Activated naive CD8-positive, alpha-beta T cell treated with anti-CD3 and anti-CD28 coated beads for 36 hours (primary cell): ENCODE measurements around the gene EVPL. TPM values are rescaled to one million over a fixed set of nuclear protein-coding genes. Genes with fewer than 3 reads are reported as not detected.

Source experiments
- DNase-seq: peaks from one replicate; pipeline ENCODE4 v3.0.0; 2021
- H3K27ac Mint-ChIP-seq: one replicate; pipeline ENCODE4 v1.8.0; 2022; ENCODE audit warnings: mild to moderate bottlenecking, moderate library complexity, mixed read lengths
- H3K27me3 Mint-ChIP-seq: one replicate; pipeline ENCODE4 v1.8.0; 2022; ENCODE audit warnings: mild to moderate bottlenecking, mixed read lengths
- H3K36me3 Mint-ChIP-seq: one replicate; pipeline ENCODE4 v1.8.0; 2021; ENCODE audit warnings: mild to moderate bottlenecking, mixed read lengths
- H3K4me1 Mint-ChIP-seq: one replicate; pipeline ENCODE4 v1.8.0; 2021; ENCODE audit warnings: mixed read lengths
- H3K4me3 Mint-ChIP-seq: one replicate; pipeline ENCODE4 v1.8.0; 2022; ENCODE audit warnings: mild to moderate bottlenecking, moderate library complexity, mixed read lengths
- H3K9me3 Mint-ChIP-seq: one replicate; pipeline ENCODE4 v1.8.0; 2022; ENCODE audit warnings: mixed read lengths
- total RNA-seq, 2 experiments: library from RNA; stranded (reverse); gene quantifications; one replicate each; pipeline ENCODE4 v1.2.3, GENCODE V29; 2021

EVPL gene
- total RNA-seq, 2 experiments from 2014 or later, result 2.0 to 2.5 TPM

- H3K4me1 Mint-ChIP-seq, result peaks cover 5% of the 10 kb centered on the region
- peaks cover 2% of the 10 kb centered on the region for H3K36me3 Mint-ChIP-seq
- H3K4me3 Mint-ChIP-seq, result peak overlapping the region; percentile 37
- H3K27ac Mint-ChIP-seq, result no peak overlapping the region
- no peaks in the 10 kb centered on the region for H3K9me3 Mint-ChIP-seq
- DNase-seq, result peak; percentile 79
- H3K27me3 Mint-ChIP-seq, result no peaks in the 10 kb centered on the region
Observed at GRCh38 chr17:76014100-76014924, 12.8 kb downstream of the EVPL start.

- H3K36me3 Mint-ChIP-seq, result peaks cover 2% of the 10 kb centered on the region
- no peak overlapping the region for H3K27ac Mint-ChIP-seq
- H3K9me3 Mint-ChIP-seq, result no peaks in the 10 kb centered on the region
- DNase-seq, result no peak
- H3K4me3 Mint-ChIP-seq, result no peak overlapping the region
- peaks cover 5% of the 10 kb centered on the region for H3K4me1 Mint-ChIP-seq
- no peaks in the 10 kb centered on the region for H3K27me3 Mint-ChIP-seq
Observed at GRCh38 chr17:76013377-76013932, 13.7 kb downstream of the EVPL start.

GRCh38 chr17:76011951-76012350 lies 15.2 kb downstream of the EVPL start:
- Mint-ChIP-seq H3K27ac (no peak overlapping the region), H3K4me3 (no peak overlapping the region), H3K36me3 (peaks cover 2% of the 10 kb centered on the region), H3K9me3 (no peaks in the 10 kb centered on the region), H3K27me3 (no peaks in the 10 kb centered on the region), H3K4me1 (peaks cover 5% of the 10 kb centered on the region)
- DNase-seq, result no peak

- Mint-ChIP-seq H3K36me3 (peaks cover 2% of the 10 kb centered on the region), H3K27ac (no peak overlapping the region)
- no peak for DNase-seq
Observed at GRCh38 chr17:76009969-76010661, 17.0 kb downstream of the EVPL start.

GRCh38 chr17:76009447-76009846 lies 17.7 kb downstream of the EVPL start:
- no peak overlapping the region for H3K4me3 Mint-ChIP-seq
- H3K36me3 Mint-ChIP-seq, result peaks cover 2% of the 10 kb centered on the region
- no peaks in the 10 kb centered on the region for H3K9me3 Mint-ChIP-seq
- H3K27ac Mint-ChIP-seq, result no peak overlapping the region
- no peaks in the 10 kb centered on the region for H3K27me3 Mint-ChIP-seq
- peaks cover 5% of the 10 kb centered on the region for H3K4me1 Mint-ChIP-seq
- DNase-seq, result no peak

More at GRCh38 chr17:76009969-76010661, 17.0 kb downstream of the EVPL start:
- Mint-ChIP-seq H3K27me3 (no peaks in the 10 kb centered on the region), H3K4me3 (no peak overlapping the region), H3K9me3 (no peaks in the 10 kb centered on the region), H3K4me1 (peaks cover 5% of the 10 kb centered on the region)

- H3K27me3 Mint-ChIP-seq, result no peaks in the 10 kb centered on the region
- no peak overlapping the region for H3K27ac Mint-ChIP-seq
- no peaks in the 10 kb centered on the region for H3K9me3 Mint-ChIP-seq
- no peak overlapping the region for H3K4me3 Mint-ChIP-seq
- peaks cover under 1% of the 10 kb centered on the region for H3K4me1 Mint-ChIP-seq
- peaks cover 2% of the 10 kb centered on the region for H3K36me3 Mint-ChIP-seq
- no peak for DNase-seq
Observed at GRCh38 chr17:76008630-76009425, 18.3 kb downstream of the EVPL start.

- no peak overlapping the region for H3K27ac Mint-ChIP-seq
- H3K4me3 Mint-ChIP-seq, result no peak overlapping the region
- H3K9me3 Mint-ChIP-seq, result no peaks in the 10 kb centered on the region
- DNase-seq, result no peak
- no peaks in the 10 kb centered on the region for H3K4me1 Mint-ChIP-seq
- no peaks in the 10 kb centered on the region for H3K27me3 Mint-ChIP-seq
- H3K36me3 Mint-ChIP-seq, result peaks cover 2% of the 10 kb centered on the region
Observed at GRCh38 chr17:76008208-76008607, 18.9 kb downstream of the EVPL start.

GRCh38 chr17:76007850-76008165 lies 19.3 kb downstream of the EVPL start:
- Mint-ChIP-seq H3K27ac (no peak overlapping the region), H3K9me3 (no peaks in the 10 kb centered on the region), H3K36me3 (peaks cover 2% of the 10 kb centered on the region), H3K4me1 (no peaks in the 10 kb centered on the region), H3K27me3 (no peaks in the 10 kb centered on the region), H3K4me3 (no peak overlapping the region)
- no peak for DNase-seq

- Mint-ChIP-seq H3K27me3 (no peaks in the 10 kb centered on the region), H3K27ac (no peak overlapping the region), H3K4me1 (no peaks in the 10 kb centered on the region), H3K36me3 (peaks cover 2% of the 10 kb centered on the region), H3K4me3 (no peak overlapping the region), H3K9me3 (no peaks in the 10 kb centered on the region)
- no peak for DNase-seq
Observed at GRCh38 chr17:76007131-76007849, 19.8 kb downstream of the EVPL start.

- Mint-ChIP-seq H3K36me3 (peaks cover 2% of the 10 kb centered on the region), H3K4me1 (no peaks in the 10 kb centered on the region), H3K27ac (no peak overlapping the region), H3K27me3 (no peaks in the 10 kb centered on the region), H3K4me3 (no peak overlapping the region), H3K9me3 (no peaks in the 10 kb centered on the region)
- peak; percentile 73 for DNase-seq
Observed at GRCh38 chr17:76005263-76006149, 21.6 kb downstream of the EVPL start.

- peaks cover 2% of the 10 kb centered on the region for H3K36me3 Mint-ChIP-seq
- no peak overlapping the region for H3K4me3 Mint-ChIP-seq
- no peak overlapping the region for H3K27ac Mint-ChIP-seq
- no peaks in the 10 kb centered on the region for H3K9me3 Mint-ChIP-seq
- no peaks in the 10 kb centered on the region for H3K4me1 Mint-ChIP-seq
- H3K27me3 Mint-ChIP-seq, result no peaks in the 10 kb centered on the region
- DNase-seq, result no peak
Observed at GRCh38 chr17:76004750-76005262, 22.3 kb downstream of the EVPL start.

- DNase-seq, result no peak
- no peaks in the 10 kb centered on the region for H3K9me3 Mint-ChIP-seq
- H3K4me1 Mint-ChIP-seq, result no peaks in the 10 kb centered on the region
- H3K27ac Mint-ChIP-seq, result no peak overlapping the region
- no peak overlapping the region for H3K4me3 Mint-ChIP-seq
- H3K27me3 Mint-ChIP-seq, result no peaks in the 10 kb centered on the region
- H3K36me3 Mint-ChIP-seq, result no peaks in the 10 kb centered on the region
Observed at GRCh38 chr17:76003915-76004314, 23.2 kb downstream of the EVPL start.

- H3K4me1 Mint-ChIP-seq, result peaks cover 7% of the 10 kb centered on the region
- no peak overlapping the region for H3K27ac Mint-ChIP-seq
- no peaks in the 10 kb centered on the region for H3K27me3 Mint-ChIP-seq
- H3K4me3 Mint-ChIP-seq, result no peak overlapping the region
- no peak for DNase-seq
- H3K9me3 Mint-ChIP-seq, result no peaks in the 10 kb centered on the region
- no peaks in the 10 kb centered on the region for H3K36me3 Mint-ChIP-seq
Observed at GRCh38 chr17:76002100-76002499, 25.0 kb downstream of the EVPL start.
